Measurements from ENCODE around the gene PISD.
"Not testable (repeated sequence)": the region's sequence is repeated elsewhere in the genome, so short reads cannot be mapped to it uniquely, and the experiment has no call there.

PISD gene

GRCh38 chr22:31604746-31605705 is 57.0 kb downstream of the PISD start:
- DNase-seq: no peak

GRCh38 chr22:31604137-31604705 is 57.8 kb downstream of the PISD start:
- no peak for DNase-seq

- DNase-seq: no peak
Observed at GRCh38 chr22:31603574-31603973, 58.4 kb downstream of the PISD start.

GRCh38 chr22:31603081-31603525 is 58.9 kb downstream of the PISD start:
- no peak for DNase-seq

- no peak for DNase-seq
Observed at GRCh38 chr22:31602259-31602952, 59.6 kb downstream of the PISD start.

- no peak for DNase-seq
Observed at GRCh38 chr22:31595271-31595670, 66.7 kb downstream of the PISD start.

GRCh38 chr22:31590161-31590560 is 71.9 kb downstream of the PISD start:
- DNase-seq: not testable (repeated sequence)

- no peak for DNase-seq
Observed at GRCh38 chr22:31588970-31589675, 72.9 kb downstream of the PISD start.

- DNase-seq: no peak
Observed at GRCh38 chr22:31586137-31586920, 75.7 kb downstream of the PISD start.

GRCh38 chr22:31585161-31585859 is 76.7 kb downstream of the PISD start:
- peak; percentile 5 for DNase-seq

GRCh38 chr22:31584804-31585160 is 77.2 kb downstream of the PISD start:
- no peak for DNase-seq

- no peak for DNase-seq
Observed at GRCh38 chr22:31583861-31584485, 78.0 kb downstream of the PISD start.

- no peak for DNase-seq
Observed at GRCh38 chr22:31579835-31580242, 82.2 kb downstream of the PISD start.

GRCh38 chr22:31578171-31578570 is 83.8 kb downstream of the PISD start:
- no peak for DNase-seq

GRCh38 chr22:31577711-31578110 is 84.3 kb downstream of the PISD start:
- DNase-seq: no peak

- no peak for DNase-seq
Observed at GRCh38 chr22:31575190-31575589, 86.8 kb downstream of the PISD start.

GRCh38 chr22:31574055-31574670 is 87.9 kb downstream of the PISD start:
- no peak for DNase-seq

GRCh38 chr22:31572939-31573338 is 89.1 kb downstream of the PISD start:
- no peak for DNase-seq

GRCh38 chr22:31569126-31569525 is 92.9 kb downstream of the PISD start:
- no peak for DNase-seq

All from activated CD4-positive, alpha-beta T cell treated with anti-CD3 and anti-CD28 coated beads for 4 hours (primary cell).